Measurements from ENCODE around the gene MYO1H. TPM values are rescaled to one million over a fixed set of nuclear protein-coding genes. Genes with fewer than 3 reads are reported as not detected.

MYO1H gene
- total RNA-seq, 2 donors from 2014 or later = not detected

GRCh38 chr12:109476807-109477184, 129.1 kb downstream of the MYO1H start:
- Histone ChIP-seq H3K27ac (peak overlapping the region; percentile 93 to 99), H3K4me3 (peak overlapping the region; percentile 77), H3K36me3 (no peaks in the 10 kb centered on the region), H3K4me1 (ENCODE audit: control insufficient read depth in 1 of 2, low read depth in 2 of 2) (peaks cover 28 to 57% of the 10 kb centered on the region in 2 donors), H3K9me3 (no peaks in the 10 kb centered on the region), H3K27me3 (replicated peaks; ENCODE audit: insufficient read depth) (no peaks in the 10 kb centered on the region)
- ATAC-seq (ENCODE audit: insufficient number of reproducible peaks, low FRiP score, low read depth) = no peak
- TF ChIP-seq CTCF (IDR thresholded peaks at IDR 0.05) = no peak
- DNase-seq (ENCODE audit: low spot score) = no peak

GRCh38 chr12:109477185-109477962, 129.7 kb downstream of the MYO1H start, which contains the start of the genes KCTD10 and UBE3B:
Gene KCTD10, minus strand, starts transcription at chr12:109477300. Its CDS starts 38 bp downstream, at chr12:109477262.
Gene UBE3B, plus strand, starts transcription at chr12:109477634. Its CDS starts 5,918 bp downstream, at chr12:109483552.
- DNase-seq (ENCODE audit: low spot score) (peak; percentile 60), ATAC-seq (ENCODE audit: insufficient number of reproducible peaks, low FRiP score, low read depth) (peak; percentile 86)
- peak within 1 kb of the TSS; percentile 93 to 99 for H3K27ac ChIP-seq
- no peaks in the 10 kb centered on the region for H3K9me3 ChIP-seq
- H3K4me1 ChIP-seq (ENCODE audit: control insufficient read depth in 1 of 2, low read depth in 2 of 2) = peaks cover 27 to 53% of the 10 kb centered on the region in 2 donors
- H3K36me3 ChIP-seq = no peaks in the 10 kb centered on the region
- no peaks in the 10 kb centered on the region for H3K27me3 ChIP-seq (replicated peaks; ENCODE audit: insufficient read depth)
- no peak for TF ChIP-seq CTCF (IDR thresholded peaks at IDR 0.05)
- H3K4me3 ChIP-seq = peak within 1 kb of the TSS; percentile 77

GRCh38 chr12:109477963-109478315, 130.2 kb downstream of the MYO1H start:
- H3K4me1 ChIP-seq (ENCODE audit: control insufficient read depth in 1 of 2, low read depth in 2 of 2) = peaks cover 22 to 47% of the 10 kb centered on the region in 2 donors
- H3K27ac ChIP-seq = peak overlapping the region; percentile 93 to 99
- no peak for DNase-seq (ENCODE audit: low spot score)
- peak overlapping the region; percentile 77 for H3K4me3 ChIP-seq
- H3K9me3 ChIP-seq = no peaks in the 10 kb centered on the region
- TF ChIP-seq CTCF (IDR thresholded peaks at IDR 0.05) = no peak
- ATAC-seq (ENCODE audit: insufficient number of reproducible peaks, low FRiP score, low read depth) = no peak
- no peaks in the 10 kb centered on the region for H3K36me3 ChIP-seq
- H3K27me3 ChIP-seq (replicated peaks; ENCODE audit: insufficient read depth) = no peaks in the 10 kb centered on the region

- peaks cover 19 to 29% of the 10 kb centered on the region in 2 donors for H3K4me1 ChIP-seq (ENCODE audit: control insufficient read depth in 1 of 2, low read depth in 2 of 2)
- H3K4me3 ChIP-seq = no peak overlapping the region
- ATAC-seq (ENCODE audit: insufficient number of reproducible peaks, low FRiP score, low read depth) (no peak), DNase-seq (ENCODE audit: low spot score) (no peak)
- H3K27me3 ChIP-seq (replicated peaks; ENCODE audit: insufficient read depth) = no peaks in the 10 kb centered on the region
- no peak overlapping the region for H3K27ac ChIP-seq
- TF ChIP-seq CTCF (IDR thresholded peaks at IDR 0.05) = no peak
- no peaks in the 10 kb centered on the region for H3K9me3 ChIP-seq
- H3K36me3 ChIP-seq = peaks cover 14% of the 10 kb centered on the region
Measured at GRCh38 chr12:109479761-109480160, 132.1 kb downstream of the MYO1H start.

GRCh38 chr12:109480356-109480755, 132.7 kb downstream of the MYO1H start:
- no peak for TF ChIP-seq CTCF (IDR thresholded peaks at IDR 0.05)
- no peak for ATAC-seq (ENCODE audit: insufficient number of reproducible peaks, low FRiP score, low read depth)
- no peak overlapping the region for H3K4me3 ChIP-seq
- H3K36me3 ChIP-seq = peaks cover 20% of the 10 kb centered on the region
- no peaks in the 10 kb centered on the region for H3K9me3 ChIP-seq
- peaks cover 16 to 23% of the 10 kb centered on the region in 2 donors for H3K4me1 ChIP-seq (ENCODE audit: control insufficient read depth in 1 of 2, low read depth in 2 of 2)
- DNase-seq (ENCODE audit: low spot score) = no peak
- H3K27ac ChIP-seq = no peak overlapping the region
- H3K27me3 ChIP-seq (replicated peaks; ENCODE audit: insufficient read depth) = no peaks in the 10 kb centered on the region

Data from thoracic aorta (tissue), 2 donors.